Right lobe of liver (tissue), 4 donors: ENCODE measurements around the gene GSS.

Experiments
- CTCF ChIP-seq, 4 donors: fragments of 200-600 bp in 3 of 4; fragments of 450-650 bp in 1 of 4; IDR thresholded peaks; one replicate each; pipeline versions ENCODE4 v1.5.1 to v1.8.0; 2016 to 2022; ENCODE audit warnings: antibody characterized with exemption in 4 of 4, mild to moderate bottlenecking in 2 of 4
- POLR2A ChIP-seq: fragments of 450-650 bp; IDR thresholded peaks from one replicate; pipeline ENCODE4 v1.6.1; 2017; ENCODE audit warnings: antibody characterized with exemption, mild to moderate bottlenecking
- donor health status: DM: no; HTN: no; CAD: no.
- donor health status: DM: no; HTN: no; CAD: no.
- donor health status: DM: no; HTN: yes; CAD: no.

DNA sequence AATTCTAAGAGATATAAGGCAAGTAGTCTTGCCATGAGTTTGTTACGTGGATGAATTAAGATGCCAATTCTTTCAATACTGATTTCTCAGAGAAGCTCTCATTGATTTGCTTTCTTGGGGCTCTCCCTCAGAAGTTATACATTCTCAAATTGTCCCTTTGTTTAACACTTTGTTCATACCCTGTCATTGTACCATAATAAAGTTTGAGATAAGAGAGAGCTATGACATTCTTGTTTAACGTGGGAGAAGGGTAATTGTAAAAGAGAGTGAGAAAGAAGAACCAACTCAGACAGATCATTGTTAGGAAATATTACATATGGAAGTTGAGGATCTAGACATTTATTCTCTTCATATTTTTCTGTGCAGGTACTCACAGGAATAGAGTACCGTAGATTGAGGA lies 60.1 kb downstream of the GSS start:
- TF ChIP-seq POLR2A (no peak), CTCF (IDR thresholded peaks at IDR 0.05) (no peak)
